OCI-LY7 (cell line): ENCODE data around the gene SLAMF8.

Experiments
- CTCF ChIP-seq: fragments of 200-600 bp; sonication (generic); conservative IDR thresholded peaks from 2 replicates; pipeline ENCODE4 v1.5.1; 2014; ENCODE audit warnings: mild to moderate bottlenecking, antibody characterized with exemption, low read length, moderate library complexity, mixed read lengths
- EZH2phosphoT487 ChIP-seq: fragments of 200-600 bp; sonication (generic); IDR thresholded peaks from 2 replicates; pipeline ENCODE4 v1.6.1; 2018; ENCODE audit warnings: low read depth, borderline replicate concordance, mild to moderate bottlenecking, mixed run types, antibody characterized with exemption, low read length, moderate library complexity, mixed read lengths

DNA sequence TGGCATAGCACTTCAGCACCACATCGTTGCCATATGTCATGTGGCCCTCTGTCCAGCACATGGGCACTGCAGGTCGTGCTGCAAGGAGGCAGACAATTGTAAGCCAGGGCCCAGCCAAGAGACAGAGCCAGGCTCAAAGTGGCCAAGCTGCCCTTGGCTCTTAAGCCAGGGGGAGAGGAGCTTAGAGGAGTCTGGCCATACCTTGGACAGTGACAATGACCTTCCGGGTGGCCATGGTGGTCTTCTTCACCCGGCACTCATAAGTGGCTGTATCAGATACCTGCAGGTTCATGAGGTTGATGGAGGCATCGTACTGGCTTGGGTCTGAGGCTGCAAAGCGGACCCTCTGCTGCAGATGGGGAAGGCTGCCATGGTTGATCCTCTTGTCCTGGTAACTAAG lies 31.2 kb downstream of the SLAMF8 start:
- TF ChIP-seq CTCF (no peak), EZH2phosphoT487 (no peak)
